ENCODE results near the gene DLG2.

DNA sequence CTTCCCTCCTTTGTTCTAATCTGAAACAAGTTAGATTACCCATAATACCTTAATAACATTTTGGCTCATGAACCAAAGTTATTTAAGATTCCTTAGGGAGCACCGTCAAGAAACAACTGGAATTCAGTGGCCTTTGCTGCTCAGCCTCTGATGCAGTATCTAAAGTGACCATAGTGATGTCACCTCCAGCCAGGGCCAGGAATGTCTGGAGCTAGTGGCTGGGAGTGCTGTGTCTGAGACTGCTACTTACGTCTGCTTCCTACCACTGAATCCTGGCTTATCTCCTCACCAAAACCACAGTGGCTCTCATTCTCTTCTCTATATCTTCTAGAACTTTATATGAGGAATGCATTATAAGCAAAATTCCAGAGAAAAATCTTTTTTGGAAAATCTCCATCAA is 658.0 kb downstream of the DLG2 start:
- TF ChIP-seq CTCF (IDR thresholded peaks at IDR 0.05; ENCODE audit: insufficient read depth, low read length) (no peak), POLR2AphosphoS5 (IDR thresholded peaks at IDR 0.05; ENCODE audit: low read depth) (no peak), REST (IDR thresholded peaks at IDR 0.05; ENCODE audit: insufficient replicate concordance, low read depth) (no peak), GABPA (IDR thresholded peaks at IDR 0.05; ENCODE audit: low read depth) (no peak), SPI1 (IDR thresholded peaks at IDR 0.05; ENCODE audit: borderline replicate concordance, low read depth) (no peak)
